ACC112 (cell line): ENCODE data around the gene AKAP13.
"Not testable (repeated sequence)": the region's sequence is repeated elsewhere in the genome, so short reads cannot be mapped to it uniquely, and the experiment has no call there.

ENCODE experiments used
- H2AFZ ChIP-seq: fragments of 200-600 bp; sonication (generic); one replicate; pipeline ENCODE4 v1.6.0; 2017; ENCODE audit warnings: antibody characterized with exemption, low read length; ENCODE audit not compliant: unreplicated experiment
- H3K27ac ChIP-seq: fragments of 200-600 bp; sonication (generic); 2 replicates; pipeline ENCODE4 v1.5.1; 2014; ENCODE audit warnings: low read depth, mild to moderate bottlenecking, antibody characterized with exemption, low read length, moderate library complexity
- H3K27me3 ChIP-seq: fragments of 200-600 bp; sonication (generic); 2 replicates; pipeline ENCODE4 v1.6.1; 2014; ENCODE audit warnings: mild to moderate bottlenecking, antibody characterized with exemption, low read length, moderate library complexity, mixed read lengths; ENCODE audit not compliant: insufficient read depth
- H3K36me3 ChIP-seq: fragments of 200-600 bp; sonication (generic); 2 replicates; pipeline ENCODE4 v1.6.1; 2016; ENCODE audit warnings: mild to moderate bottlenecking, antibody characterized with exemption, low read length, moderate library complexity, mixed read lengths; ENCODE audit not compliant: insufficient read depth
- H3K4me1 ChIP-seq: fragments of 200-600 bp; sonication (generic); one replicate; pipeline ENCODE4 v1.6.1; 2016; ENCODE audit warnings: low read length, mixed read lengths; ENCODE audit not compliant: insufficient read depth, unreplicated experiment, control insufficient read depth
- H3K4me3 ChIP-seq: fragments of 200-600 bp; sonication (generic); 2 replicates; pipeline ENCODE4 v1.5.1; 2014; ENCODE audit warnings: mild to moderate bottlenecking, low read depth, low read length
- H3K79me2 ChIP-seq: fragments of 200-600 bp; sonication (generic); one replicate; pipeline ENCODE4 v1.6.0; 2016; ENCODE audit warnings: low read length; ENCODE audit not compliant: control insufficient read depth, unreplicated experiment, insufficient read depth

AKAP13 gene

GRCh38 chr15:85535533-85536330 is 155.3 kb downstream of the AKAP13 start:
- not testable (repeated sequence) for H3K27ac ChIP-seq

GRCh38 chr15:85536341-85536740 is 155.9 kb downstream of the AKAP13 start:
- Histone ChIP-seq H2AFZ (no peak overlapping the region), H3K4me3 (no peak overlapping the region), H3K79me2 (peaks cover 5% of the 10 kb centered on the region), H3K4me1 (no peaks in the 10 kb centered on the region), H3K36me3 (no peaks in the 10 kb centered on the region; the same call in none of the 2 replicates), H3K27me3 (no peaks in the 10 kb centered on the region), H3K27ac (no peak overlapping the region)

More at GRCh38 chr15:85535533-85536330, 155.3 kb downstream of the AKAP13 start:
- H3K79me2 ChIP-seq, H3K4me1 ChIP-seq, H3K4me3 ChIP-seq, H3K36me3 ChIP-seq, H2AFZ ChIP-seq, H3K27me3 ChIP-seq: not testable (repeated sequence)

- no peak overlapping the region for H3K4me3 ChIP-seq
- no peaks in the 10 kb centered on the region for H3K4me1 ChIP-seq
- no peak overlapping the region for H2AFZ ChIP-seq
- H3K27me3 ChIP-seq = no peaks in the 10 kb centered on the region
- peaks cover 5% of the 10 kb centered on the region; the same call in 1 of the 2 replicates for H3K36me3 ChIP-seq
- H3K79me2 ChIP-seq = peaks cover 5% of the 10 kb centered on the region
- H3K27ac ChIP-seq = no peak overlapping the region
Observed at GRCh38 chr15:85539491-85539890, 159.1 kb downstream of the AKAP13 start.

- Histone ChIP-seq H3K4me3 (no peak overlapping the region), H3K4me1 (peaks cover 5% of the 10 kb centered on the region)
Observed at GRCh38 chr15:85540085-85540797, 159.8 kb downstream of the AKAP13 start.

GRCh38 chr15:85541744-85542143 is 161.3 kb downstream of the AKAP13 start:
- H3K36me3 ChIP-seq = peaks cover 8% of the 10 kb centered on the region
- H3K79me2 ChIP-seq = peaks cover 5% of the 10 kb centered on the region
- no peak overlapping the region for H3K27ac ChIP-seq
- H2AFZ ChIP-seq = no peak overlapping the region
- no peak overlapping the region for H3K4me3 ChIP-seq
- no peaks in the 10 kb centered on the region for H3K27me3 ChIP-seq
- H3K4me1 ChIP-seq = peaks cover 5% of the 10 kb centered on the region

More at GRCh38 chr15:85540085-85540797, 159.8 kb downstream of the AKAP13 start:
- no peak overlapping the region for H2AFZ ChIP-seq
- peaks cover 5% of the 10 kb centered on the region for H3K79me2 ChIP-seq
- H3K27me3 ChIP-seq = no peaks in the 10 kb centered on the region
- H3K36me3 ChIP-seq = peaks cover 8% of the 10 kb centered on the region; the same call in 1 of the 2 replicates
- H3K27ac ChIP-seq = no peak overlapping the region

GRCh38 chr15:85542488-85542887 is 162.1 kb downstream of the AKAP13 start:
- H3K36me3 ChIP-seq = peaks cover 14% of the 10 kb centered on the region
- no peaks in the 10 kb centered on the region for H3K27me3 ChIP-seq

GRCh38 chr15:85542895-85543331 is 162.5 kb downstream of the AKAP13 start:
- no peaks in the 10 kb centered on the region for H3K27me3 ChIP-seq
- no peak overlapping the region for H3K27ac ChIP-seq
- H3K79me2 ChIP-seq = peaks cover 5% of the 10 kb centered on the region
- H3K4me1 ChIP-seq = peaks cover 5% of the 10 kb centered on the region
- H3K36me3 ChIP-seq = peaks cover 15% of the 10 kb centered on the region
- H3K4me3 ChIP-seq = no peak overlapping the region
- no peak overlapping the region for H2AFZ ChIP-seq

More at GRCh38 chr15:85542488-85542887, 162.1 kb downstream of the AKAP13 start:
- H3K4me1 ChIP-seq = peaks cover 5% of the 10 kb centered on the region
- no peak overlapping the region for H2AFZ ChIP-seq
- H3K4me3 ChIP-seq = no peak overlapping the region
- H3K27ac ChIP-seq = no peak overlapping the region
- H3K79me2 ChIP-seq = peaks cover 5% of the 10 kb centered on the region

- H3K36me3 ChIP-seq = peaks cover 15% of the 10 kb centered on the region
- peaks cover 5% of the 10 kb centered on the region for H3K79me2 ChIP-seq
- H3K4me3 ChIP-seq = no peak overlapping the region
- H3K27me3 ChIP-seq = no peaks in the 10 kb centered on the region
- H2AFZ ChIP-seq = no peak overlapping the region
- H3K27ac ChIP-seq = no peak overlapping the region
- peaks cover 5% of the 10 kb centered on the region for H3K4me1 ChIP-seq
Observed at GRCh38 chr15:85543741-85544155, 163.3 kb downstream of the AKAP13 start.

GRCh38 chr15:85545185-85545584 is 164.8 kb downstream of the AKAP13 start:
- Histone ChIP-seq H3K4me3 (no peak overlapping the region), H3K36me3 (peaks cover 15% of the 10 kb centered on the region), H3K4me1 (peaks cover 5% of the 10 kb centered on the region), H3K27ac (no peak overlapping the region; the same call in 1 of the 2 replicates), H3K27me3 (no peaks in the 10 kb centered on the region), H3K79me2 (no peaks in the 10 kb centered on the region), H2AFZ (no peak overlapping the region)

- H3K27ac ChIP-seq = no peak overlapping the region; the same call in 1 of the 2 replicates
- H3K4me1 ChIP-seq = peaks cover 5% of the 10 kb centered on the region
- no peak overlapping the region for H2AFZ ChIP-seq
- H3K27me3 ChIP-seq = no peaks in the 10 kb centered on the region
- no peaks in the 10 kb centered on the region for H3K79me2 ChIP-seq
- H3K4me3 ChIP-seq = no peak overlapping the region
- peaks cover 15% of the 10 kb centered on the region for H3K36me3 ChIP-seq
Observed at GRCh38 chr15:85545752-85546151, 165.3 kb downstream of the AKAP13 start.
